SK-N-SH (cell line): ENCODE measurements around the gene IKZF2. TPM values are rescaled to one million over a fixed set of nuclear protein-coding genes. Genes with fewer than 3 reads are reported as not detected.

ENCODE experiments used
- CTCF ChIA-PET: fragments of 300-600, 350-600 bp; formaldehyde crosslinking; extraction: SDS; loops from one replicate; lab custom pipeline; 2021; lab: Yijun Ruan, JAX
- POLR2A ChIA-PET: fragments of 350-600 bp; sonication (Branson Sonifier 250); formaldehyde crosslinking; extraction: SDS; loops from one replicate; lab custom pipeline; 2020; ENCODE audit warnings: antibody characterized with exemption, inconsistent platforms; lab: Yijun Ruan, JAX
- DNase-seq: peaks from one replicate; pipeline ENCODE4 v3.0.0; 2012
- H2AFZ ChIP-seq: fragments of 200-600 bp; sonication (generic); 2 replicates; pipeline ENCODE4 v1.8.1; 2016; ENCODE audit warnings: antibody characterized with exemption, mild to moderate bottlenecking, low read depth
- H3F3A ChIP-seq: fragments of 200-600 bp; sonication (generic); replicated peaks from 2 replicates; pipeline ENCODE3; 2016; ENCODE audit warnings: antibody characterized with exemption, mild to moderate bottlenecking; ENCODE audit not compliant: insufficient read depth
- H3K27ac ChIP-seq, 2 experiments: fragments of 200-500 bp in 1 of 2; fragments of 200-600 bp in 1 of 2; sonication (Bioruptor generic) in 1 of 2; sonication (generic), shearing (Covaris generic) in 1 of 2; 2 replicates each; pipeline versions ENCODE4 v1.5.1 to v1.6.1; 2014 to 2016; ENCODE audit warnings: low read depth in 2 of 2, inconsistent platforms in 1 of 2, low read length in 1 of 2, mild to moderate bottlenecking in 1 of 2, mixed read lengths in 1 of 2
- H3K27me3 ChIP-seq: fragments of 200-600 bp; sonication (generic), shearing (Covaris generic); 2 replicates; pipeline ENCODE4 v1.6.1; 2016; ENCODE audit warnings: mixed run types; ENCODE audit not compliant: insufficient read depth
- H3K36me3 ChIP-seq, 2 experiments: fragments of 200-500 bp in 1 of 2; fragments of 200-600 bp in 1 of 2; sonication (Bioruptor generic) in 1 of 2; sonication (generic) in 1 of 2; replicated peaks in 1 of 2; 2 replicates each; pipeline versions ENCODE3 to v1.5.1; 2014 to 2016; ENCODE audit warnings: low read length in 1 of 2, mild to moderate bottlenecking in 1 of 2; ENCODE audit not compliant: insufficient read depth in 2 of 2, control insufficient read depth in 1 of 2
- H3K4me1 ChIP-seq, 2 experiments: fragments of 200-500 bp in 1 of 2; fragments of 200-600 bp in 1 of 2; sonication (Bioruptor generic) in 1 of 2; sonication (generic), shearing (Covaris generic) in 1 of 2; 2 replicates each; pipeline versions ENCODE4 v1.5.1 to v1.6.1; 2014 to 2016; ENCODE audit warnings: low read depth in 1 of 2, low read length in 1 of 2, mixed run types in 1 of 2; ENCODE audit not compliant: insufficient read depth in 2 of 2, control insufficient read depth in 1 of 2
- H3K4me2 ChIP-seq: fragments of 200-600 bp; sonication (generic), shearing (Covaris generic); 2 replicates; pipeline ENCODE4 v1.6.1; 2017; ENCODE audit warnings: mixed run types
- H3K4me3 ChIP-seq, 2 experiments: fragments of 200-500 bp in 1 of 2; fragments of 200-600 bp in 1 of 2; sonication (Bioruptor generic) in 1 of 2; sonication (generic), shearing (Covaris generic) in 1 of 2; 2 replicates each; pipeline versions ENCODE4 v1.5.1 to v1.8.1; 2014 to 2016; ENCODE audit warnings: low read depth in 2 of 2, inconsistent platforms in 1 of 2, low read length in 1 of 2, mild to moderate bottlenecking in 1 of 2, mixed read lengths in 1 of 2, moderate library complexity in 1 of 2
- H3K79me2 ChIP-seq: fragments of 200-600 bp; sonication (generic); 2 replicates; pipeline ENCODE4 v1.8.1; 2017; ENCODE audit warnings: mild to moderate bottlenecking; ENCODE audit not compliant: insufficient read depth
- H3K9ac ChIP-seq: fragments of 200-600 bp; sonication (generic); 2 replicates; pipeline ENCODE4 v1.6.1; 2017; ENCODE audit warnings: mixed run types
- H3K9me2 ChIP-seq: fragments of 200-600 bp; sonication (generic); 2 replicates; pipeline ENCODE4 v1.6.1; 2017; ENCODE audit warnings: mixed run types
- H3K9me3 ChIP-seq: fragments of 200-600 bp; sonication (generic); 2 replicates; pipeline ENCODE4 v1.6.1; 2017; ENCODE audit warnings: mixed run types, mild to moderate bottlenecking, moderate library complexity
- H4K20me1 ChIP-seq: fragments of 200-600 bp; sonication (generic); 2 replicates; pipeline ENCODE4 v1.6.1; 2017; ENCODE audit warnings: mild to moderate bottlenecking, mixed run types; ENCODE audit not compliant: insufficient read depth
- CHD2 ChIP-seq: fragments of 150-350 bp; IDR thresholded peaks from 2 replicates; pipeline ENCODE4 v1.6.1; 2018; ENCODE audit warnings: low read length; ENCODE audit not compliant: partially characterized antibody
- ELF1 ChIP-seq: IDR thresholded peaks from 2 replicates; pipeline ENCODE4 v1.4.0; 2012
- EP300 ChIP-seq, 2 experiments: IDR thresholded peaks; 2 replicates each; pipeline versions ENCODE4 v1.4.0 to v1.6.1; 2012; ENCODE audit warnings: borderline replicate concordance in 1 of 2, low read depth in 1 of 2, low read length in 1 of 2
- EZH2phosphoT487 ChIP-seq: fragments of 200-600 bp; sonication (generic); IDR thresholded peaks from 2 replicates; pipeline ENCODE4 v1.6.1; 2017; ENCODE audit warnings: low read depth, mixed run types, mild to moderate bottlenecking, antibody characterized with exemption, moderate library complexity, borderline replicate concordance
- GABPA ChIP-seq: IDR thresholded peaks from 2 replicates; pipeline ENCODE4 v1.4.0; 2012; ENCODE audit warnings: low read depth, mild to moderate bottlenecking
- GATA2 ChIP-seq: sonication (generic); formaldehyde crosslinking; IDR thresholded peaks from 2 replicates; pipeline ENCODE4 v1.5.0; 2020; ENCODE audit warnings: mild to moderate bottlenecking, missing genetic modification reagents
- IRF3 ChIP-seq: fragments of 150-350 bp; IDR thresholded peaks from 2 replicates; pipeline ENCODE4 v1.6.1; 2016; ENCODE audit warnings: mild to moderate bottlenecking, low read depth, low read length
- NFIC ChIP-seq: IDR thresholded peaks from 2 replicates; pipeline ENCODE4 v1.4.0; 2012; ENCODE audit warnings: borderline replicate concordance
- RAD21 ChIP-seq: IDR thresholded peaks from 2 replicates; pipeline ENCODE4 v1.6.1; 2012; ENCODE audit warnings: mild to moderate bottlenecking, low read length
- RFX5 ChIP-seq: IDR thresholded peaks from 2 replicates; pipeline ENCODE4 v1.6.1; 2012; ENCODE audit warnings: mild to moderate bottlenecking, improper control_type of control experiment, low read length
- TEAD4 ChIP-seq: IDR thresholded peaks from 2 replicates; pipeline ENCODE4 v1.4.0; 2012; ENCODE audit warnings: mild to moderate bottlenecking, borderline replicate concordance; ENCODE audit not compliant: insufficient read depth
- USF1 ChIP-seq: IDR thresholded peaks from 2 replicates; pipeline ENCODE4 v1.4.0; 2012; ENCODE audit warnings: low read depth, borderline replicate concordance
- WGBS: methylation state at CpG from one replicate; pipeline ENCODE4 v1.1.6; 2017; ENCODE audit warnings: low lambda C conversion rate; 5-methylcytosine and 5-hydroxymethylcytosine counted together
- polyA plus RNA-seq, 3 experiments: library from polyadenylated mRNA; depleted of rRNA; stranded (reverse); fragments of >200 nt; gene quantifications; 2 replicates each; pipeline ENCODE4 v1.2.3, GENCODE V29; 2012
- TF ChIP-seq, protein P1 (sequence below): fragments of 150-350 bp; IDR thresholded peaks from 2 replicates; pipeline ENCODE4 v1.6.1; 2017; ENCODE audit warnings: antibody characterized with exemption, low read length, low read depth, borderline replicate concordance
- TF ChIP-seq, protein P2 (sequence below): fragments of 200-600 bp; sonication (generic); IDR thresholded peaks from 2 replicates; pipeline ENCODE4 v1.6.1; 2017; ENCODE audit warnings: antibody characterized with exemption, mild to moderate bottlenecking, moderate library complexity

Gene IKZF2
- polyA plus RNA-seq, 1 of the 3 experiments (the other 2 are of a cell fraction): 1.3 TPM

DNA sequence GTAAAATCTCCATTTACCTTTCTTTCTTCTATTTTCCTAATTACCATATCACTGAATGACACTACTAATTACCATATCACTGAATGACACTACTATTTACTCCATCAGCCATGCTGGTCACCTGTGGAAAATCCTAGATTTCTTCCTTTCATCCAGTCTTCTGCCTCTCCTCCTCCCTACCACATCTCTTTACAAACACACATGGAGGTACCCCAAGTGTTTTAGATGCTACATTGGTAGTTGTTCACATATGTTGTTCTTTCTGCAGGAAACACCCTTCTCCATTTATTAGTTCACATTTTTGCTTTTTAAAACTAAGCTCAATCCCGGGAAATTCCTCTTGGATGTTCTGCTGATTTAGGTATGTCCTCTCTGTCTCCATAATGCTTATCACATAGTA, 134.0 kb downstream of the IKZF2 start:
- 92% methylated on average over 1 of the region's 1 CpG for WGBS
- Histone ChIP-seq H3K27ac (no peak overlapping the region), H3K36me3 (no peaks in the 10 kb centered on the region), H2AFZ (no peak overlapping the region), H3K4me3 (no peak overlapping the region), H3F3A (peaks cover 10% of the 10 kb centered on the region), H3K9me3 (no peaks in the 10 kb centered on the region), H3K79me2 (no peaks in the 10 kb centered on the region), H3K4me1 (no peaks in the 10 kb centered on the region; a peak in 1 of 4 replicates), H4K20me1 (no peaks in the 10 kb centered on the region), H3K9ac (no peak overlapping the region), H3K27me3 (no peaks in the 10 kb centered on the region), H3K9me2 (no peaks in the 10 kb centered on the region), H3K4me2 (no peak overlapping the region)
- CTCF ChIA-PET: no interaction called here
- POLR2A ChIA-PET: no interaction called here
- DNase-seq: no peak
- no peak for TF ChIP-seq NFIC
- no peak for TF ChIP-seq IRF3
- no peak for TF ChIP-seq GATA2 (CRISPR knock-in tag)
- no peak for TF ChIP-seq GABPA
- no peak for TF ChIP-seq EZH2phosphoT487

DNA sequence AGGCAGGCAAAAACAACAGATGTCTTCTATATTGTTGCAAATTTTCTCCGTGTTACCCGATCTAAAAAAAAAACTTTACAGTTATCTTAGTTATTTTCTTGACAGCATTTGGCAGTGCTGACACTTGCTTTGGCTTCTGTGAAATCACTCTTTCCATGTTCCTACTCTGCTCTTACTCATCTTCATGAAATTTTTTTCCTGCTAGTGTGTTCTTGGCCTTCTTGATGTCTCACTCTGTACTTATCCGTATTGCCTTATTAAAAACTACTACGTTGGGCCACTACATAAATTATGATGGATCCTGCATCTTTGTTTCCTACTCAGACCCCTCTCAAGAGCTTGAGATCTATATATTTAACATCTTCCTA, 134.4 kb downstream of the IKZF2 start:
- ChIA-PET CTCF (no interaction called here), POLR2A (no interaction called here)
- 82% methylated on average over 4 of the region's 4 CpGs for WGBS
- no peak overlapping the region for H3K27ac ChIP-seq
- TF ChIP-seq, protein P1, sequence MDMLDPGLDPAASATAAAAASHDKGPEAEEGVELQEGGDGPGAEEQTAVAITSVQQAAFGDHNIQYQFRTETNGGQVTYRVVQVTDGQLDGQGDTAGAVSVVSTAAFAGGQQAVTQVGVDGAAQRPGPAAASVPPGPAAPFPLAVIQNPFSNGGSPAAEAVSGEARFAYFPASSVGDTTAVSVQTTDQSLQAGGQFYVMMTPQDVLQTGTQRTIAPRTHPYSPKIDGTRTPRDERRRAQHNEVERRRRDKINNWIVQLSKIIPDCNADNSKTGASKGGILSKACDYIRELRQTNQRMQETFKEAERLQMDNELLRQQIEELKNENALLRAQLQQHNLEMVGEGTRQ: no peak
- no peak for TF ChIP-seq USF1
- no peak for TF ChIP-seq RFX5
- no peak for TF ChIP-seq RAD21
- no peak for TF ChIP-seq TEAD4
- TF ChIP-seq ELF1: no peak
- no peak for TF ChIP-seq CHD2
- no peak for TF ChIP-seq EP300 (IDR thresholded peaks at IDR 0.05; ENCODE audit: borderline replicate concordance in 1 of 2, low read depth in 1 of 2, low read length in 1 of 2)
- TF ChIP-seq, protein P2, sequence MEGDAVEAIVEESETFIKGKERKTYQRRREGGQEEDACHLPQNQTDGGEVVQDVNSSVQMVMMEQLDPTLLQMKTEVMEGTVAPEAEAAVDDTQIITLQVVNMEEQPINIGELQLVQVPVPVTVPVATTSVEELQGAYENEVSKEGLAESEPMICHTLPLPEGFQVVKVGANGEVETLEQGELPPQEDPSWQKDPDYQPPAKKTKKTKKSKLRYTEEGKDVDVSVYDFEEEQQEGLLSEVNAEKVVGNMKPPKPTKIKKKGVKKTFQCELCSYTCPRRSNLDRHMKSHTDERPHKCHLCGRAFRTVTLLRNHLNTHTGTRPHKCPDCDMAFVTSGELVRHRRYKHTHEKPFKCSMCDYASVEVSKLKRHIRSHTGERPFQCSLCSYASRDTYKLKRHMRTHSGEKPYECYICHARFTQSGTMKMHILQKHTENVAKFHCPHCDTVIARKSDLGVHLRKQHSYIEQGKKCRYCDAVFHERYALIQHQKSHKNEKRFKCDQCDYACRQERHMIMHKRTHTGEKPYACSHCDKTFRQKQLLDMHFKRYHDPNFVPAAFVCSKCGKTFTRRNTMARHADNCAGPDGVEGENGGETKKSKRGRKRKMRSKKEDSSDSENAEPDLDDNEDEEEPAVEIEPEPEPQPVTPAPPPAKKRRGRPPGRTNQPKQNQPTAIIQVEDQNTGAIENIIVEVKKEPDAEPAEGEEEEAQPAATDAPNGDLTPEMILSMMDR: no peak
- no peak overlapping the region for H3K9ac ChIP-seq
- no peak overlapping the region for H3K4me2 ChIP-seq
- no peaks in the 10 kb centered on the region for H3K9me3 ChIP-seq
- no peaks in the 10 kb centered on the region for H4K20me1 ChIP-seq
- H3K4me1 ChIP-seq: no peaks in the 10 kb centered on the region; a peak in 1 of 4 replicates
- no peaks in the 10 kb centered on the region for H3K9me2 ChIP-seq
- no peak overlapping the region for H2AFZ ChIP-seq
- H3K27me3 ChIP-seq: no peaks in the 10 kb centered on the region
- no peaks in the 10 kb centered on the region for H3K79me2 ChIP-seq
- H3F3A ChIP-seq: peaks cover 7% of the 10 kb centered on the region
- no peak overlapping the region for H3K4me3 ChIP-seq
- DNase-seq: no peak
- no peaks in the 10 kb centered on the region for H3K36me3 ChIP-seq
